ENCODE measurements around the gene TBC1D23.

The TBC1D23 gene

GRCh38 chr3:100348727-100349126, 87.9 kb downstream of the TBC1D23 start:
- TF ChIP-seq GATA3 (IDR thresholded peaks at IDR 0.05; ENCODE audit: low read depth, low read length): no peak

- TF ChIP-seq GATA3 (IDR thresholded peaks at IDR 0.05; ENCODE audit: low read depth, low read length): no peak
- TF ChIP-seq GATA2 (IDR thresholded peaks at IDR 0.05; ENCODE audit: low read depth, low read length): no peak
Measured at GRCh38 chr3:100352296-100353231, 91.8 kb downstream of the TBC1D23 start.

- no peak for TF ChIP-seq GATA3 (IDR thresholded peaks at IDR 0.05; ENCODE audit: low read depth, low read length)
- no peak for TF ChIP-seq GATA2 (IDR thresholded peaks at IDR 0.05; ENCODE audit: low read depth, low read length)
Measured at GRCh38 chr3:100354850-100355249, 94.1 kb downstream of the TBC1D23 start.

GRCh38 chr3:100358413-100358812, 97.6 kb downstream of the TBC1D23 start:
- TF ChIP-seq GATA2 (IDR thresholded peaks at IDR 0.05; ENCODE audit: low read depth, low read length) (no peak), GATA3 (IDR thresholded peaks at IDR 0.05; ENCODE audit: low read depth, low read length) (no peak)

GRCh38 chr3:100359035-100359434, 98.2 kb downstream of the TBC1D23 start:
- TF ChIP-seq GATA3 (IDR thresholded peaks at IDR 0.05; ENCODE audit: low read depth, low read length): no peak
- TF ChIP-seq GATA2 (IDR thresholded peaks at IDR 0.05; ENCODE audit: low read depth, low read length): no peak

- TF ChIP-seq GATA2 (IDR thresholded peaks at IDR 0.05; ENCODE audit: low read depth, low read length) (no peak), GATA3 (IDR thresholded peaks at IDR 0.05; ENCODE audit: low read depth, low read length) (no peak)
Measured at GRCh38 chr3:100360757-100361496, 100.1 kb downstream of the TBC1D23 start.

GRCh38 chr3:100361897-100362296, 101.1 kb downstream of the TBC1D23 start:
- TF ChIP-seq GATA2 (IDR thresholded peaks at IDR 0.05; ENCODE audit: low read depth, low read length) (no peak), GATA3 (IDR thresholded peaks at IDR 0.05; ENCODE audit: low read depth, low read length) (no peak)

GRCh38 chr3:100364421-100364820, 103.6 kb downstream of the TBC1D23 start:
- TF ChIP-seq GATA3 (IDR thresholded peaks at IDR 0.05; ENCODE audit: low read depth, low read length) (no peak), GATA2 (IDR thresholded peaks at IDR 0.05; ENCODE audit: low read depth, low read length) (no peak)

- TF ChIP-seq GATA3 (IDR thresholded peaks at IDR 0.05; ENCODE audit: low read depth, low read length) (no peak), GATA2 (IDR thresholded peaks at IDR 0.05; ENCODE audit: low read depth, low read length) (no peak)
Measured at GRCh38 chr3:100366424-100366823, 105.6 kb downstream of the TBC1D23 start.

- TF ChIP-seq GATA2 (IDR thresholded peaks at IDR 0.05; ENCODE audit: low read depth, low read length) (no peak), GATA3 (IDR thresholded peaks at IDR 0.05; ENCODE audit: low read depth, low read length) (no peak)
Measured at GRCh38 chr3:100368441-100368840, 107.6 kb downstream of the TBC1D23 start.

GRCh38 chr3:100370756-100371155, 110.0 kb downstream of the TBC1D23 start:
- no peak for TF ChIP-seq GATA2 (IDR thresholded peaks at IDR 0.05; ENCODE audit: low read depth, low read length)
- no peak for TF ChIP-seq GATA3 (IDR thresholded peaks at IDR 0.05; ENCODE audit: low read depth, low read length)

GRCh38 chr3:100374521-100374920, 113.7 kb downstream of the TBC1D23 start:
- TF ChIP-seq GATA3 (IDR thresholded peaks at IDR 0.05; ENCODE audit: low read depth, low read length): no peak
- TF ChIP-seq GATA2 (IDR thresholded peaks at IDR 0.05; ENCODE audit: low read depth, low read length): no peak
